Adrenal gland (tissue), 12 donors: ENCODE measurements around the gene AGBL1. TPM values are rescaled to one million over a fixed set of nuclear protein-coding genes. Genes with fewer than 3 reads are reported as not detected.

Source experiments
- DNase-seq, 7 donors: peaks; one replicate each; pipeline ENCODE4 v3.0.0-alpha.2; 2019 to 2020
- H3K27ac ChIP-seq, 5 donors: fragments of 200-600 bp; sonication (generic) in 4 of 5; 1 replicate in 3 of 5; 2 replicates in 2 of 5; pipeline versions ENCODE4 v1.5.1 to v1.8.0; 2016 to 2020; ENCODE audit warnings: mild to moderate bottlenecking in 1 of 5
- H3K27me3 ChIP-seq: fragments of 200-600 bp; 2 replicates; pipeline ENCODE4 v1.8.0; 2021
- H3K36me3 ChIP-seq, 2 donors: fragments of 200-600 bp; replicated peaks in 1 of 2; 1 replicate in 1 of 2; 2 replicates in 1 of 2; pipeline versions ENCODE4 v1.5.1 to v1.8.0; 2018 to 2022
- H3K4me1 ChIP-seq, 2 donors: fragments of 200-600 bp; replicated peaks in 1 of 2; 1 replicate in 1 of 2; 2 replicates in 1 of 2; pipeline versions ENCODE4 v1.5.1 to v1.8.0; 2018 to 2021
- H3K4me3 ChIP-seq, 4 donors: fragments of 200-600 bp; sonication (generic) in 3 of 4; one replicate each; pipeline ENCODE4 v1.5.1; 2016 to 2018
- H3K9me3 ChIP-seq, 3 donors: fragments of 200-600 bp; sonication (generic) in 1 of 3; replicated peaks in 1 of 3; 1 replicate in 2 of 3; 2 replicates in 1 of 3; pipeline versions ENCODE4 v1.5.1 to v1.8.0; 2016 to 2021
- CTCF ChIP-seq, 6 experiments: fragments of 450-650 bp in 4 of 6; fragments of 200-600 bp in 2 of 6; sonication (generic) in 1 of 6; IDR thresholded peaks; 1 replicate in 5 of 6; 2 replicates in 1 of 6; pipeline versions ENCODE4 v1.5.1 to v1.8.0; 2016 to 2021; ENCODE audit warnings: antibody characterized with exemption in 6 of 6, mild to moderate bottlenecking in 2 of 6, moderate library complexity in 1 of 6
- POLR2A ChIP-seq, 2 donors: fragments of 450-650 bp; IDR thresholded peaks; one replicate each; pipeline ENCODE4 v1.6.1; 2017; ENCODE audit warnings: antibody characterized with exemption in 2 of 2, mild to moderate bottlenecking in 2 of 2, moderate library complexity in 1 of 2
- WGBS, 4 donors: extraction: QIAGEN DNeasy Blood & Tissue Kit in 2 of 4; methylation state at CpG; one replicate each; pipeline versions ENCODE4 v1.1.5 to v1.1.7; 2013 to 2017; 5-methylcytosine and 5-hydroxymethylcytosine counted together
- intact Hi-C, 2 donors: fragments of 100-400 bp; cut with DNase I; formaldehyde crosslinking; loops; one replicate each; pipeline versions ENCODE4 v1.14.1 to v1.15.0; 2022 to 2023
- polyA plus RNA-seq, 3 donors: library from polyadenylated mRNA; stranded (reverse); fragments of 200-250 nt in 2 of 3; fragments of 350-450 nt in 1 of 3; fragmentation: Illumina TruSeq in 1 of 3; extraction: RNeasy Lipid Tissue Mini Kit (QIAGEN cat#74804) in 1 of 3; gene quantifications; one replicate each; pipeline ENCODE4 v1.2.3, GENCODE V29; 2013 to 2014
- total RNA-seq, 9 donors: library from RNA; depleted of rRNA in 4 of 9; stranded (reverse); fragments of >200 nt in 4 of 9; fragments of 120-200 nt in 1 of 9; fragmentation: NEBNext Ultra II Directional in 1 of 9; extraction: Animal tissue kit (Norgen Biotek cat#: 25700) in 1 of 9; gene quantifications; one replicate each; pipeline versions ENCODE4 v1.1.0 to v1.2.4, GENCODE V29; 2013 to 2023
- donor health status: healthy with polysubstance abuse.
- donor health status: Bipolar disorder and iron deficiency.
- donor health status: DM: yes; HTN: yes; CAD: no.
- donor health status: DM: no; HTN: no; CAD: no.
- donor health status: DM: no; HTN: no; CAD: no.
- donor health status: DM: yes; HTN: yes; CAD: no.

Gene AGBL1
- total and polyA plus RNA-seq, 12 donors, result 0.04 to 0.07 (median 0.06) TPM; not detected in 9

GRCh38 chr15:86624261-86625036 is 544.8 kb downstream of the AGBL1 start:
- Histone ChIP-seq H3K36me3 (no peaks in the 10 kb centered on the region), H3K4me3 (no peak overlapping the region), H3K27ac (no peak overlapping the region), H3K27me3 (no peaks in the 10 kb centered on the region), H3K9me3 (no peaks in the 10 kb centered on the region), H3K4me1 (peaks cover 0 to 4% of the 10 kb centered on the region in 2 donors)
- intact Hi-C loops, result no loop called here
- WGBS, 4 donors, result 14 to 19% (median 17%) methylated on average over 5 to 6 of the region's 6 CpGs
- DNase-seq, result peak; percentile 83 to 94 (median 93)
- TF ChIP-seq CTCF (IDR thresholded peaks at IDR 0.05) (peak; percentile 35 to 83 (median 75)), POLR2A (IDR thresholded peaks at IDR 0.05) (no peak)

- Histone ChIP-seq H3K9me3 (no peaks in the 10 kb centered on the region), H3K4me1 (peaks cover 0 to 4% of the 10 kb centered on the region in 2 donors), H3K27ac (no peak overlapping the region), H3K4me3 (no peak overlapping the region), H3K27me3 (no peaks in the 10 kb centered on the region), H3K36me3 (no peaks in the 10 kb centered on the region)
- intact Hi-C loops, result no loop called here
- WGBS, 4 donors, result 78 to 82% (median 79%) methylated on average over 7 of the region's 7 CpGs
- no peak for DNase-seq
- TF ChIP-seq POLR2A (IDR thresholded peaks at IDR 0.05) (no peak), CTCF (IDR thresholded peaks at IDR 0.05) (no peak)
Observed at GRCh38 chr15:86629409-86630356, 550.0 kb downstream of the AGBL1 start.

GRCh38 chr15:86630946-86631345 is 551.3 kb downstream of the AGBL1 start:
- no peaks in the 10 kb centered on the region for H3K9me3 ChIP-seq
- no peaks in the 10 kb centered on the region for H3K27me3 ChIP-seq
- TF ChIP-seq POLR2A (IDR thresholded peaks at IDR 0.05) (no peak), CTCF (IDR thresholded peaks at IDR 0.05) (no peak)
- DNase-seq, result peak in 3 of 7 donors; percentile 22 to 35 (median 33)
- H3K4me1 ChIP-seq, result no peaks in the 10 kb centered on the region
- intact Hi-C loops, result no loop called here
- no peak overlapping the region for H3K4me3 ChIP-seq
- H3K27ac ChIP-seq, result no peak overlapping the region
- H3K36me3 ChIP-seq, result no peaks in the 10 kb centered on the region
- 42 to 54% (median 49%) methylated on average over 5 of the region's 5 CpGs for WGBS, 4 donors

GRCh38 chr15:86634146-86634545 is 554.5 kb downstream of the AGBL1 start:
- intact Hi-C loops, result no loop called here
- Histone ChIP-seq H3K4me3 (no peak overlapping the region), H3K27ac (no peak overlapping the region), H3K27me3 (no peaks in the 10 kb centered on the region), H3K9me3 (no peaks in the 10 kb centered on the region), H3K4me1 (no peaks in the 10 kb centered on the region), H3K36me3 (no peaks in the 10 kb centered on the region)
- WGBS, 4 donors, result 85 to 91% (median 88%) methylated on average over 4 of the region's 4 CpGs
- DNase-seq, result no peak
- TF ChIP-seq CTCF (IDR thresholded peaks at IDR 0.05), result no peak
- TF ChIP-seq POLR2A (IDR thresholded peaks at IDR 0.05), result no peak
